Activated naive CD8-positive, alpha-beta T cell treated with anti-CD3 and anti-CD28 coated beads, Interleukin-2, amount 10 ng/mL, durations not matched to agents 7 days and 5 days (primary cell): ENCODE measurements around the gene MTNR1B. TPM values are rescaled to one million over a fixed set of nuclear protein-coding genes. Genes with fewer than 3 reads are reported as not detected.

Experiments used
- ATAC-seq: fragments of 150-1000 bp; cut with Tn5 transposase; one replicate; pipeline ENCODE4 v1.10.0; 2021; ENCODE audit warnings: low read depth, moderate library complexity
- POLR2A ChIA-PET: fragments of 350-600 bp; sonication (Branson Sonifier 250); formaldehyde crosslinking; loops from one replicate; lab custom pipeline; 2021; ENCODE audit warnings: antibody characterized with exemption; lab: Charles Lee
- DNase-seq: peaks from one replicate; pipeline ENCODE4 v3.0.0; 2021
- H3K27ac Mint-ChIP-seq: one replicate; pipeline ENCODE4 v1.8.0; 2022; ENCODE audit warnings: mild to moderate bottlenecking, mixed read lengths
- H3K27me3 Mint-ChIP-seq: one replicate; pipeline ENCODE4 v1.8.0; 2022; ENCODE audit warnings: mild to moderate bottlenecking, moderate library complexity, mixed read lengths
- H3K36me3 Mint-ChIP-seq: one replicate; pipeline ENCODE4 v1.8.0; 2021; ENCODE audit warnings: mild to moderate bottlenecking, mixed read lengths
- H3K4me1 Mint-ChIP-seq: one replicate; pipeline ENCODE4 v1.8.0; 2021; ENCODE audit warnings: mixed read lengths
- H3K4me3 Mint-ChIP-seq: one replicate; pipeline ENCODE4 v1.8.0; 2022; ENCODE audit warnings: mild to moderate bottlenecking, moderate library complexity, mixed read lengths
- H3K9me3 Mint-ChIP-seq: one replicate; pipeline ENCODE4 v1.8.0; 2021; ENCODE audit warnings: mixed read lengths
- total RNA-seq, 2 experiments: library from RNA; stranded (reverse); gene quantifications; one replicate each; pipeline ENCODE4 v1.2.3, GENCODE V29; 2021

MTNR1B gene
- total RNA-seq, 2 experiments from 2014 or later, result not detected

DNA sequence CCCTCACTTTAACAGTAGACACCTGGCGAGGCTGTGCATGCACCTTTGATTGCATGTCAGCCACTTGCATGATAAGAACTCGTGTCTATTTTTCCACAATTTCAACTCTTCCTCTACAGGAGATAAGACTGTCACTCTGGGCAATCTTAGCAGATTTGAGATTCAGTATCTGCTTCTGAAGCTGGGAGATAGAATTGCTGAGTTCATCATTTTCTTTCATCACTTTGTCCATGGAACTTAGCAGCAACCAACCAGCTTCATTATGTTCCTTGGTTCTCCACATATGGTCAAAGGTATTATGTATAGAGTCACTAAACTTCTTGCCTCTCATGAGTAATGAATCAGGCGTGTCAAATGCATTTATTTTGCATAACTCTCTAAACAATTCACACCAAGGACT, 17.1 kb downstream of the MTNR1B start:
- H3K9me3 Mint-ChIP-seq, result peaks cover 5% of the 10 kb centered on the region
- no peak overlapping the region for H3K4me3 Mint-ChIP-seq
- no peaks in the 10 kb centered on the region for H3K4me1 Mint-ChIP-seq
- no peak overlapping the region for H3K27ac Mint-ChIP-seq
- peaks cover 2% of the 10 kb centered on the region for H3K27me3 Mint-ChIP-seq
- POLR2A ChIA-PET, result no interaction called here
- DNase-seq (no peak), ATAC-seq (no peak)
- H3K36me3 Mint-ChIP-seq, result no peaks in the 10 kb centered on the region

DNA sequence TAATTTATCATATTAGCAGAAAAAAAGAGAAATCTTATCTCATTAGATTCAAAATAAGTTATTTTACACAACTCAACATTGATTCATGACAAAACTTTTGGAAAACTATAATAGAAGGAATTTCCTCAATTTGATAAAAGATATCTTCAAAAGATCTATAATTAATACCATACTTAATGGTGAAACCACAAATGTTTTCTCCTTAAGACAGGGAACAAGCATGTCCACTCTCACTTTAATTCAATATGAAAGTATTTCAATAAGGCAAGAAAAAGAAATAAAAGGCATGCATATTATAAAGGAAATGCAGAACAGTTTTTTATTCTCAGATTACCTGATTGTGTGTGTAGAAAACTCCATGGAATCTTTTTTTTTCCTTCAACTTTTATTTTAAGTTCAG, 23.6 kb downstream of the MTNR1B start:
- ATAC-seq, result no peak
- no peak overlapping the region for H3K4me3 Mint-ChIP-seq
- no peak for DNase-seq
- H3K36me3 Mint-ChIP-seq, result no peaks in the 10 kb centered on the region
- POLR2A ChIA-PET, result no interaction called here
- H3K27me3 Mint-ChIP-seq, result peaks cover 5% of the 10 kb centered on the region
- H3K9me3 Mint-ChIP-seq, result peaks cover 5% of the 10 kb centered on the region
- H3K27ac Mint-ChIP-seq, result no peak overlapping the region
- H3K4me1 Mint-ChIP-seq, result no peaks in the 10 kb centered on the region

DNA sequence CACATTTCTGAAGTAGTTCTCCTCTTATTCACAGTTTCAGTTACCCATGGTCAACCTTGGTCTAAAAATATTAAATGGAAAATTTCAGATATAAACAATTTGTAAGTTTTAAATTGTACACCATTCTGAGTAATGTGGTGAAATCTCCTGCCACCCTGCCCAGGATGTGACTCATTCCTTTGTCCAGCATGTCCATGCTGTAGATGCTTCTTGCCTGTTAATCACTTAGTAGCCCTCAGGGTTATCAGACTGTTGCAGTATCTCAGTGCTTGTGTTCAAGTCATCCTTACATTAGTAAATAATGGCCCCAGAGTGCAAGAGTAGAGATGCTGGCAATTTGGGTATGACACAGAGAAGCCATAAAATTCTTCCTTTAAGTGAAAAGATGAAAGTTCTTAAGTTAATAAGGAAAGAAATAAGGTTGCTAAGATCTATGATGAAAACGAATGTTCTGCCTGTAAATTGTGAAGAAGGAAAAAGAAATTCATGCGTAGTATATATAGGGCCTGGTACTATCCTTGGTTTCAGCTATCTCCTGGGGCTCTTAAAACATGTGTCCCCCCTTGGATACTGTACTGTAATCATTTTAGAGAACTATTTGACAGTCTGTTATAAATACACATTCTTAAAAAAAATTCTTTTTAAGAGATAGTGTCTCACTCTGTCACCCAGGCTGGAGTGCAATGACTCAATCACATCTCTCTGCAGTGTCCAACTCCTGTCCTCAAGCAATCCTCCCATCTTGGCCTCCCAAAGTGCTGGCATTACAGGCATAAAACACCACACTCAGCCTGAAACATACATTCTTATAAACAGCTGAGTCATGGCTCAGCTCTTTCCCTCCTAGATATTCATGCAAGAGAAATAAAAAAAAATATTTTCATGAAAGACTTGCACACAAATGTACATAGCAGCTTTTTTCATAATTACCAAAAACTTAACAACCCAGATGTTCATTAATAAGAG, 31.3 kb downstream of the MTNR1B start:
- DNase-seq, result no peak
- H3K9me3 Mint-ChIP-seq, result peaks cover 3% of the 10 kb centered on the region
- no peaks in the 10 kb centered on the region for H3K4me1 Mint-ChIP-seq
- H3K4me3 Mint-ChIP-seq, result no peak overlapping the region
- no peaks in the 10 kb centered on the region for H3K36me3 Mint-ChIP-seq
- H3K27ac Mint-ChIP-seq, result no peak overlapping the region
- ATAC-seq, result no peak
- POLR2A ChIA-PET, result no interaction called here
- no peaks in the 10 kb centered on the region for H3K27me3 Mint-ChIP-seq

DNA sequence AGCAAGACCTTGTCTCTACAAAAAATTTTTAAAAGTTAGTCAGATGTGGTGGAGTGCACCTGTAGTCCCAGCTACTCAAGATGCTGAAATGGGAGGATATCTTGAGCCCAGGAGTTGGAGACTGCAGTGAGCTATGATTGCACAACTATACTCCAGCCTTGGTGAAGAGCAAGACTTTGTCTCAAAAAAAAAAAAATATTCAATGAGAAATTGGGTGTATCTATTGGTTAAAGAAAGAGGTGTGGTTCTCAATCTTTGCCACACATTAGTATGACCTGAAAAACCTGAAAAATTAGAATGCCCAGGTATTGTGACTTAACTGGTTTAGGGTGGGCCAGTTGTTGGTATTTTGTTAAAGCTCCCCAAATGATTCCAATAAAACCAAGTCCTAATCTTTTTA, 32.4 kb downstream of the MTNR1B start:
- no peaks in the 10 kb centered on the region for H3K27me3 Mint-ChIP-seq
- no peak overlapping the region for H3K4me3 Mint-ChIP-seq
- H3K36me3 Mint-ChIP-seq, result no peaks in the 10 kb centered on the region
- peaks cover 3% of the 10 kb centered on the region for H3K9me3 Mint-ChIP-seq
- DNase-seq, result no peak
- no peak for ATAC-seq
- H3K27ac Mint-ChIP-seq, result no peak overlapping the region
- POLR2A ChIA-PET, result no interaction called here
- no peaks in the 10 kb centered on the region for H3K4me1 Mint-ChIP-seq

DNA sequence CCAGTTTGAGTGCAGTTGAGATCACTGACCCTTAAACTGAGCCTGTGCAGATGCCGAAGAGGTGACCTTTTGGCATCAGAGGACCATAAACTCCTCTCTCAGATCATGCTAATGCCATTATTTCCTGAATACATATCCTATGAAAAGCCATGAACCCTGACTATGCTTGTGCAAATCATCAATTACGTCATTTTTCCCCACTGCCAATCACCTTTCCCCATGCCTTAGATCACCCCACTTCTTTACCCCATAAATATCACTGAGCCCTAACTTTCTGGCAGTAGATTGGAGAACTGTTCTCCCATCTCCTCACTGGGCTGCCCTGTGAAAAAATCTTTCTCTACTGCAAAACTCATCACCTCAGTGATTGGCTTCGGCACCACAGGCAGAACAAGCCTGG, 32.9 kb downstream of the MTNR1B start:
- Mint-ChIP-seq H3K4me1 (no peaks in the 10 kb centered on the region), H3K36me3 (no peaks in the 10 kb centered on the region), H3K27me3 (no peaks in the 10 kb centered on the region), H3K27ac (no peak overlapping the region), H3K9me3 (peaks cover 3% of the 10 kb centered on the region), H3K4me3 (no peak overlapping the region)
- POLR2A ChIA-PET, result no interaction called here
- no peak for ATAC-seq
- no peak for DNase-seq

DNA sequence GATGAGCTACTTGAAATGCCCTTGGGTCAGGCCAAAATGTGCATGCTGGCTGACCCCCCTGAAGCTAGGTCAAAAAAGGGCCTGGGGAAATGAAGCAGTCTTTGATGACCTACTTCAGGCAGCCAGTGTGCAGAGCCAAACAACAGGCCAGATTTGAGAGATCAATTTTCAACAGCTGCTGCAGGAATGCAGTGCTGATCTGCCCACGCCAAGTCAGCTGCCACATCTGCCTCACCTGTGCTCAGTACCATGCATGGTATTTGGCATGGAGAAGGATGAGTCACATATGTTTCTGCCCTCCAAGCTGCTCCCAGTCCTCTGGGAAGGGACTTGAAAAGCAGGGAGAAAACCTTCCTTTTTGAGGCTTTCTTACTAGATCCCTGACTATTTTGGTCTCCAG, 35.8 kb downstream of the MTNR1B start:
- ATAC-seq (no peak), DNase-seq (no peak)
- Mint-ChIP-seq H3K27me3 (no peaks in the 10 kb centered on the region), H3K36me3 (no peaks in the 10 kb centered on the region), H3K4me3 (no peak overlapping the region), H3K9me3 (peaks cover 5% of the 10 kb centered on the region), H3K27ac (no peak overlapping the region), H3K4me1 (no peaks in the 10 kb centered on the region)
- POLR2A ChIA-PET, result no interaction called here

DNA sequence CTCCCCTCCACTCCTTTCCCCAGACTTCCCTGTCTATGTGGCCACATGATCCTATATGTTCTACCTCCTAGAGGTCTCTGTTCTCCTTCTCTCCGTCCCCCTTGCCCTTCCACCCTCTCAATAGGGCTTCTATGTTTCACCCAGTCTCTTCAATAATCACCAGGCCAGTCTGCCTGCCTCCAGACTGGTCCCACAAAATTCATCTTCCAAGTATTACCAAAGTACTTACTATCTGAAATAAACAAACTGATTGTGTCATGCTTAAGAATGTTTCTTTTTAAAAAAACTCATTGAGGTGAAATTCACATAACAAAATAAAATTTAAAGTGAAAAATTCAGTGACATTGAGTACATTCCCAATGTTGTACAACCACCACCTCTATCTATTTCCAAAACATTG, 44.2 kb downstream of the MTNR1B start:
- peaks cover 2% of the 10 kb centered on the region for H3K27me3 Mint-ChIP-seq
- no peaks in the 10 kb centered on the region for H3K4me1 Mint-ChIP-seq
- no peaks in the 10 kb centered on the region for H3K36me3 Mint-ChIP-seq
- DNase-seq (no peak), ATAC-seq (no peak)
- no peak overlapping the region for H3K4me3 Mint-ChIP-seq
- POLR2A ChIA-PET, result no interaction called here
- no peak overlapping the region for H3K27ac Mint-ChIP-seq
- peaks cover 2% of the 10 kb centered on the region for H3K9me3 Mint-ChIP-seq

DNA sequence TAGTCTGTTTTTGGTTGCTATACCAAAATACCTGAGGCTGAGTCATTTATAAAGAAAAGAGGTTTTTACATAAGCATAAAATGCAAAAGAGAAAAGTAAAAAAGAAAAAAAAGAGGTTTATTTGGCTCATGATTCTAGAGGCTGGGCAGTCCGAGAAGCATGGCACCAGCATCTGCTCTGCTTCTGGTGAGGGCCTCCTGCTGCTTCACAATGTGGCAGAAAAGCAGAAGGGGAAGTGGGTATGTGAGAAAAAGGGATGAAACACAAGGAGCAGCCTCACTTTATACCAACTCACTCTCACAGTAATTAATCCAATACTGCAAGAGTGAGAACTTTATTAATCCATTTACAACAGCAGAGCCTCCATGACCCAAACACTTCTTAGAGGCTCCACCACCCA, 47.1 kb downstream of the MTNR1B start:
- no peak for ATAC-seq
- no peak overlapping the region for H3K27ac Mint-ChIP-seq

DNA sequence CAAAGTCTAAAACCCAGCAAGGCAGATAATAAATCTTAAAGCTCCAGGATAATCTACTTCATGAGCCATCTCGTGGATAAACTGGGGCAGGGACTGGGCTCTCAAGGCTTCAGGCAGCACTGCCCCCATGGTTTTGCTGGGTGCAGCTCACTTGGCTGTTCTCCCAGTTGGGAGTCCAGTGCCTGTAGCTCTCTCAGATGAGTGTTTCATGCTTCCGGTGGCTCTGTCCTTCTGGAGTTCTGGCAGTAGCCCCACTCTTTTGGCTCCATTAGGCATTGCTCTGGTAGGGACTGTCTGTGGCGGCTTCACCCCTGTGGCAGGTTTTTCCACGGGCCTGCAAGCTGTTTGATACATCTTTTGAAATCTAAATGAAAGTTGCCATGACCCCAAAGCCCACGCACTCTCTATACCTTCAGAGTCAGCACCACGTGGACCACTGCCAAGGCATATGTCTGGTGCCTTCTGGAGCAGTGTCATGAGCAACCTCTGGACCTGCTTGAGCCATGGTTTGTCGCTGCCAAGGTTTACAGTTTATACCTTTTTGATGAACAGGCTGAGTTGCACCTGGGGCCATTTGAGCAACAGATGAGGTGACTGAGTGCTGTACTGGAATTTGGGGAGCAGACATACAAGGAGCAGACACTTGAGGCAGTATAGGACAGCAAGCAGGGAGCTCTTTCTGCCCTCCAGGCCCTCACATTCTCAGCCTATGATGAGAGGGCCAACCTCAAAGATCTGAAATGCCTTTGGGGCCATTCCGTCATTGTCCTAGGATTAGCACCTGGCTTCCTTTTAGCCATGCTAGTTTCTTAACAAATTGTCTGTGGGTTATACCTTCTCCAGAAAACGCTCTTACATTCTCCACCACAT, 48.6 kb downstream of the MTNR1B start:
- H3K4me3 Mint-ChIP-seq, result no peak overlapping the region
- ATAC-seq (no peak), DNase-seq (no peak)
- POLR2A ChIA-PET, result no interaction called here
- H3K36me3 Mint-ChIP-seq, result no peaks in the 10 kb centered on the region
- H3K4me1 Mint-ChIP-seq, result no peaks in the 10 kb centered on the region
- H3K27me3 Mint-ChIP-seq, result peaks cover 1% of the 10 kb centered on the region
- H3K27ac Mint-ChIP-seq, result no peak overlapping the region
- peaks cover 2% of the 10 kb centered on the region for H3K9me3 Mint-ChIP-seq

More for the DNA sequence above, 47.1 kb downstream of the MTNR1B start:
- POLR2A ChIA-PET, result no interaction called here
- no peaks in the 10 kb centered on the region for H3K4me1 Mint-ChIP-seq
- H3K36me3 Mint-ChIP-seq, result no peaks in the 10 kb centered on the region
- peaks cover 2% of the 10 kb centered on the region for H3K27me3 Mint-ChIP-seq
- no peak for DNase-seq
- H3K4me3 Mint-ChIP-seq, result no peak overlapping the region
- H3K9me3 Mint-ChIP-seq, result peaks cover 2% of the 10 kb centered on the region

DNA sequence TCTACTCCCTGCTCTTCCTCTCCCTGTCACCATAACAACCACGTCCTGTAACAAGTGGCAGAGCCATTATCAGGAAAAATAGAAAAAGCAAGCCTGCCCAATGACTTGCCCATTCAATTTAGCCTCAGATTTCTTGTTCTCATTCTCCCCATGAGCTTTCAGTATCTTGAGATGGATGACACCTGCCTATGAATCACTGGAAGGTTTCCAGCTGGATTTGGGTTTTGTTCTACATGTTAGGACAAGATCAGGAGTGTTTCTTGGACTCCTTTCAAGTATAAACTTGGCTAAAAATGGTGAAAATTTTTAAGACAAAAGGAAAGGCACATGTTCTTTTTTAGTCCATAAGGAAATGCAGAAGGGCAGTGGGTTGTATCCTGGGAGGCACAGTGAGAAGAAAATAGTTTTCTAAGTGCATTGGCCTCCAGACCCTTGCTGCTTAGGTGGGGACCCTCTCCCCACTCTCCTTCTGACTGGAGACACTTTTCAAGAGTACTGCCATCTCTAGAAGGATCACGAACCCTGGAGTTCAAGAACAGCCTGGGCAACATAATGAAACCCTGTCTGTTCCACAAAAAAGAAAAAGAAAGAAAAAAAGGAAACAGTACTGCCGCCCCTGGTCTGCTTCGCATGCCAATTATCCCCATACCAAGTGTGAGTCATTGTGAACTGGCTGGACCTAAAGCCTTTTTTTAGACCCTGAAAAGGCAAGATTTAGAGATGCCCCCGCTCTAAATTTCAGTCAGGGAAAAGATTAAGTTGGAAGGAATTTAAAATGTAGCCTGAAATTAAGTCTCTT, 51.0 kb downstream of the MTNR1B start:
- no peak for ATAC-seq
- H3K9me3 Mint-ChIP-seq, result no peaks in the 10 kb centered on the region
- DNase-seq, result no peak
- H3K4me1 Mint-ChIP-seq, result no peaks in the 10 kb centered on the region
- no peaks in the 10 kb centered on the region for H3K36me3 Mint-ChIP-seq
- H3K27me3 Mint-ChIP-seq, result peaks cover 4% of the 10 kb centered on the region
- no peak overlapping the region for H3K4me3 Mint-ChIP-seq
- POLR2A ChIA-PET, result no interaction called here
- H3K27ac Mint-ChIP-seq, result no peak overlapping the region

DNA sequence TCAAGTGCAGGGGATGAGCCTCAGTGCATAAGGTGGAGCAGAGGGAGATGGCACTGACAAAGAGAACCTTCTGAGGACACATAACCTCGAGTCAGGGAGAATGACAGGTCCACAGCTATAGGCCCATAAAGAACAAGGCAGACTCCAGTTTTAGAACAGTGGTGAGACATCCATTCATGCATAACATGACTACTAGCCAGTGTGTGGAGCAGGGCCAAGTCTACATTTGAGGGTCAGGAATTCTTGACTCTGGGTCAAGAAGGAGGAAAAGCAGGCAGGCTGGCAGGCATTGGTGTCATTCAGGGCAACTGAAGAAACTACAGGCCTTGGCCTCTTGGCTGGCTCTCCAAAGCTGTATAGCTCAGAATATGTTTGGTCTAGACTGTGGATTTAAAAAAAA, 54.9 kb downstream of the MTNR1B start:
- POLR2A ChIA-PET, result no interaction called here

DNA sequence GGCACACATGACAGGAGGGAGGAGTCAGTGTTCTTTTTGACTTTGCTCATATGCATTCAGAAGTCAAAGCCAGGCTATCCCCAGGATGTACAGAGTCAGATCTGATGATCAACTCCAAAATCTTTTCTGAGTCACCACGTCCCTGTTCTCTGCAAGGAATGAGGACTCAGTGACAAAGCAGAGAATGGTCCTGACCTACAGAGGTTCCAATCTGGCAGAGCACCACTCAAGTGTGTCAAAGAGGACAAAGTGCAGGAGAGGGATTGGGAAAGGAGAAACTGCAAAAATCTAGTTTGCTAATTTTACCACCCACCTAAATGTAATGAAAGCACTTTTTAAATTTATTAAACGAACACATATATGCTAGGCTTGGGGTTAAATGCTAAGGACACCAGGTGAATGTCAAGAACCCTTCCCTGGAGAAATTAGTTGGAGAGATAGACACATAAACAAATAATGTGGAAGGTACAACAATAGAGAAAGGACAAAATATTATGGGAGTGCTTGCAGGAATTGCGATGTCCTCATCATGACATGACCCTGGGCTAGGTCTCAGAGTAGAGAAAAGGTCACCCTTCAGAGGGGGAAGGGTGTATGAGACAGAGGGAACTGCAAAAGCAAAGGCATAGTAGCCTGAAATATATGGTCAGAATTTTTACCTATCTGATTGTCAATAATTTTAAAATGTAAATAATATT, 56.3 kb downstream of the MTNR1B start:
- no peak for DNase-seq
- Mint-ChIP-seq H3K27ac (no peak overlapping the region), H3K27me3 (peaks cover 6% of the 10 kb centered on the region), H3K4me1 (no peaks in the 10 kb centered on the region), H3K9me3 (no peaks in the 10 kb centered on the region), H3K36me3 (no peaks in the 10 kb centered on the region), H3K4me3 (no peak overlapping the region)
- no peak for ATAC-seq
- POLR2A ChIA-PET, result no interaction called here

More for the DNA sequence above, 54.9 kb downstream of the MTNR1B start:
- DNase-seq (no peak), ATAC-seq (no peak)
- H3K36me3 Mint-ChIP-seq, result no peaks in the 10 kb centered on the region
- no peaks in the 10 kb centered on the region for H3K4me1 Mint-ChIP-seq
- H3K4me3 Mint-ChIP-seq, result no peak overlapping the region
- H3K27ac Mint-ChIP-seq, result no peak overlapping the region
- H3K9me3 Mint-ChIP-seq, result no peaks in the 10 kb centered on the region
- H3K27me3 Mint-ChIP-seq, result peaks cover 4% of the 10 kb centered on the region
